Inferior parietal cortex (tissue), 1 donor: ENCODE measurements around the gene DPEP3.
"Not testable (repeated sequence)": the region's sequence is repeated elsewhere in the genome, so short reads cannot be mapped to it uniquely, and the experiment has no call there.

Experiments
- DNase-seq: peaks from one replicate; pipeline ENCODE4 v3.0.0-alpha.2; 2016; ENCODE audit errors: extremely low spot score

Gene DPEP3

DNA sequence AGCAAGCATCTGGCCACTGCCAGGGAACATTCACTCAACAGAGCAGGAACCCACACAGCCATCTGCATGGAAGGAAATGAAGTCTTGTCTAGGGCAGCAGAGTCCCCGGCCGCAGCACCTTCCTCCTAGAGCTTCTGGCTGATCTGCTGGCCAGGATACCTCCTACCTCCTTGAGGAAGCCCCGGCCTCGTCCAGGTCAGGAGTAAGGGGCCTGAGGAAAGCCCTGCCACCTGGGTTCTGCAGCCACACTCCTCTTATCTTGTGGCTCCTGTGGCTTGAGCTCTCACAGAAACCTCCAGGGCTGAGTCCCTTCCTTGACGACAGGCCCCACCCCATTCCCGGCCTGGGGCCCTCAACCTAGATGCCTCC lies 13.7 kb upstream of the DPEP3 start:
- not testable (repeated sequence) for DNase-seq

GRCh38 chr16:67993207-67994039 lies 13.1 kb upstream of the DPEP3 start:
- DNase-seq = peak; percentile 58

DNA sequence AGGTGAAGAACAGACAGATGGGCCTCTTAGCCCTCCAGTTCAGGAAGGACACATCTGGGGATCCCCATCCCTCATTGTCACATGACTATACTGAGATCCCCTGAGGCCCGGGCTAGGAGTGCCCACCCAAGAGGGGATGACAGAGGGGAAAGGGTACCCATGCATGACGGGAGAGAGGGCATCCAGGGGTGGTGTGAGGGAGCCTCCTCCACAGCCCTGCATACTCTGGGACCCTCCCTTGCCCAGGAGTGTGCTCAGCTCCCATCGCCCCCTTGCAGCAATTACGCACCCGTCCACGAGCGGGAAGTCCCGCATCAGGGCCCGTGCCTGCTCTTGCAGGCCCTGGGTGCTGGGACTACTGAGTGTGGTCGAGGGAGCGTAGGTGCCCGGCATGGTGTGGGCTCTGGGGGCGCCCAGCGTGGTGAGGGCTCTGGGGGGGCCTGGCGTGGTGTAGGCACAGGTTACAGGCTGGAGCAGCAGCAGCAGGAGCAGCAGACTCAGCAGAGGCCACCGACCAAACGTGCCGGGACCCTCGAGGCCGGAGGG lies 12.4 kb upstream of the DPEP3 start:
- no peak for DNase-seq

GRCh38 chr16:67990018-67990386 lies 9.7 kb upstream of the DPEP3 start:
- no peak for DNase-seq

DNA sequence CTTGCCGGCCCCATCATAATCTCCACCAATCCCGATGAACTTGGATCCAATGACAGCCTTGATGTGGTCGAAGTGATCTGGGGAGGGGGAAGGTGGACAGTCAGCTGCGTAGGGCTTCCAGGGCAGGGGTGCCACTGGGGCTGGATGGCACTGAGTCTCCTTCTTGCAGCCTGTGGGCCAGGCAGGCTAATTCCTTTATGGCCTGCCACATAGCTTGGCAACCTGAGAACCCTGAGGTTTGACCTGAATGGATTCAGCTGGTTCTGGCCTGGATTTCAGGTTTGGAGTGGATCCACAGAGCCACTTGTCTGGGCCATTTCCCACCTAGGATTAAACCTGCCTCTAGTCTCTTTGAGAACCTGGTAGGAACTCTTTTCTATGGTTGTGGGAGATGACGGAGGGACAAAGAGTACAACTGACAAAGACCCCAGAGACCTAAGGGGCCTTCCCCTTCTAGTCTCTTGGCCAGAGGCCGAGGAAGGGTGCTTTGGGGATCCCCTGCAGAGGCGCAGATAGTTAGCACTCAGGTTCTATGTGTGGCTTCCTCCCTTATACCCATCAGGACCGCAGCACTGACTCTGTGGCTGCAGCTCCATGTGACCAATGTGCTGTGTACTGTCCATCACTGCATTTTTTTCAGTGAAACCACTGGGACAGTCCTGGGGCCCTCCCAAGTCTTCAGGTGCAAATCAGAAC lies 9.2 kb upstream of the DPEP3 start:
- DNase-seq = no peak

DNA sequence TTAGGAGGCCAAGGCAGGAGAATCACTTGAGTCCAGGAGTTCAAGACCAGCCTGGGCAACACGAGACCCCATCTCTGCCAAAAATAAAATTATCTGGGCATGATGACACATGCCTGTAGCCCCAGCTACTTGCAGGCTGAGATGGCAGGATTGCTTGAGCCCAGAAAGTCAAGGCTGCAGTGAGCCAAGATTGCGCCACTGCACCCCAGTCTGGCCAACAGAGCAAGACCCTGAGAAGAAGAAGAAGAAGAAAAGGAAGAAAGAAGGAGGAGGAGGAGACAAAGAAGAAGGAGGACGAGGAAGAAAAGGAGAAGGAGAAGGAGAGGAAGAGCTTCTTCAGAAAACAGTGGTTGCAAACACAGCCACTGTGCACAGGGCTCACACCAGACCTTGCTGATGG lies 8.4 kb upstream of the DPEP3 start:
- DNase-seq = no peak

GRCh38 chr16:67987460-67988160 lies 7.3 kb upstream of the DPEP3 start:
- DNase-seq = no peak

GRCh38 chr16:67986949-67987348 lies 6.7 kb upstream of the DPEP3 start:
- DNase-seq = no peak

DNA sequence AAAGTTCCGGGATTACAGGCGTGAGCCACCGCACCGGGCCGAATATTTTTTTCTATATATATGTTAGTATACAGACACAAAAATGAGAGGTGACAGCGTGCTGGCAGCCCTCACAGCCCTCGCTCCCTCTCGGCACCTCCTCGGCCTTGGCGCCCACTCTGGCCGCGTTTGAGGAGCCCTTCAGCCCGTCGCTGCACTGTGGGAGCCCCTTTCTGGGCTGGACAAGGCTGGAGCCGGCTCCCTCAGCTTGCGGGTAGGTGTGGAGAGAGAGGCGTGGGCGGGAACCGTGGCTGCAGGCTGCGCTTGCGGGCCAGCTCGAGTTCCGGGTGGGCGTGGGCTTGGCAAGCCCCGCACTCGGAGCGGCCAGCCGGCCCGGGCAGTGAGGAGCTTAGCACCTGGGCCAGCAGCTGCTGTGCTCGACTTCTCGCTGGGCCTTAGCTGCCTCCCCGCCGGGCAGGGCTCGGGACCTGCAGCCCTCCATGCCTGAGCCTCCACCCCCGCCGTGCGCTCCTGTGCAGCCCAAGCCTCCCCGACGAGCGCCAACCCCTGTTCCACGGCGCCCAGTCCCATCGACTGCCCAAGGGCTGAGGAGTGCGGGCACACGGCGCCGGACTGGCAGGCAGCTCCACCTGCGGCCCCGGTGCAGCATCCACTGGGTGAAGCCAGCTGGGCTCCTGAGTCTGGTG lies 1.9 kb upstream of the DPEP3 start:
- DNase-seq = no peak

DNA sequence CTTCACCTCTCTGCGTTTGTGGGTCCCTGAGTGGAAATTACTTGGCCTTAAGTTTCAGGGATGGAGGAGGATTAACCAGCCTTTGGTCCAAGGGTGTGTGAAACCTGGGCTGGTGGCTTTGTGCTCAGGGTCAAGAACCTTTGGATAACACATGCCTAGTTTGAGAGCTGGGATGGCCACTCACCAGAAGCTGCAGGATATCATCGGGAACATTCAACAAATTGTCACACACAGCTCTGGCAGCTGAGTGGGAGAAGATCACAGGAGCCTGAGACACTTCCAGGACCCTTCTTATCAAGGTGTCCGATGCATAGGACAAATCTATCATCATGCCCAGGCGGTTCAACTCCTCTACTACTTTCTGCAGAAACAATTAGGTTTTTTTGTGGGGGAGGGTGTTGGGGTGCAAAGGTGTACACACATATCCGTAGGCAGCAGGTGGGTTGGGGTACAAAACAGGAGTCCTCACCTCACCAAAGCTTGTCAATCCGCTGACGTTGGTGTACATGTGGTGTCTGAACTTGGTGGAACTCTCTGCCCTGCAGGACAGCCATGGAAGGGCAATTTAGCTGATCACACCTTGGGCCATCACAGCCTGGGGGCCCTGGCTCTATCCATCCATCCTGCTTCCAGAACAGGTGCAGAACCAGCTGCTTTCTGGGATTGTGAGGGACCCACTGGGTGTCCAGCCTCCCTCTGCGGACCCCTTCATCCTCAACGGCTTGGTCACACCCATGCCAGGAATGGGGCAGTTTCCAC lies 2.7 kb downstream of the DPEP3 start:
- DNase-seq = no peak

DNA sequence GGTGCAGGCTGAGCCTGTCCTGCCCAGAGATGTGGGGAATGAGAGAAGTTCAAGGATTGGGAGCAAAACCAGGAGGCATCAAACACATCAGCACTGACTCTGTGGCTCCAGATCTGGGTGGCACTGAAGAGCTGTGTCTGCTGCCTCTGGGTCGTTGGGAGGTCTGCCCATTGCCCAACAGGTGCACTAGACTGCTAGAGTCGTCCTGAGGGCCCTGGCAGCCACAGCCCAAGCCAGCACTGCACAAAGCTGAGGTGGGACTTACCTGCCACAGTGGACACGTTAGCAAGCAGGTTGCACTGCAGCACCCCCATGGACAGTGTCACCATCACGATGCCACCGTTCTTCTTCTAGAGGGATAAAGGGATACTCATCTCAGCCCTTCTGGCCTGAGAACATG lies 3.3 kb downstream of the DPEP3 start:
- DNase-seq = no peak

- no peak for DNase-seq
These were observed 4.1 kb downstream of the DPEP3 start for GRCh38 chr16:67976205-67976604.

- DNase-seq = no peak
These were observed 4.8 kb downstream of the DPEP3 start for GRCh38 chr16:67975321-67976105.

DNA sequence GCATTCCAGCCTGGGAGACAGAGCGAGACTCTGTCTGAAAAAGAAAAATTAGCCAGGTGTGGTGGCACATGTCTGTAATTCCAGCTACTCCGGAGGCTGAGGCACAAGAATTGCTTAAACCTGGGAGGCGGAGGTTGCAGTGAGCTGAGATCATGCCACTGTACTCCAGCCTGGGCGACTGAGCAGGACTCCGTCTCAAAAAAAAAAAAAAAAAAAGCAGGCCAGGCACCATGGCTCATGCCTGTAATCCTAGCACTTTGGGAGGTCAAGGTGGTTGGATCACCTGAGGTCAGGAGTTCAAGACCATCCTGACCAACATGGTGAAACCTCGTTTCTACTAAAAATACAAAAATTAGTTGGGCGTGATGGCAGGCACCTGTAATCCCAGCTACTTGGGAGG lies 8.0 kb downstream of the DPEP3 start:
- not testable (repeated sequence) for DNase-seq

DNA sequence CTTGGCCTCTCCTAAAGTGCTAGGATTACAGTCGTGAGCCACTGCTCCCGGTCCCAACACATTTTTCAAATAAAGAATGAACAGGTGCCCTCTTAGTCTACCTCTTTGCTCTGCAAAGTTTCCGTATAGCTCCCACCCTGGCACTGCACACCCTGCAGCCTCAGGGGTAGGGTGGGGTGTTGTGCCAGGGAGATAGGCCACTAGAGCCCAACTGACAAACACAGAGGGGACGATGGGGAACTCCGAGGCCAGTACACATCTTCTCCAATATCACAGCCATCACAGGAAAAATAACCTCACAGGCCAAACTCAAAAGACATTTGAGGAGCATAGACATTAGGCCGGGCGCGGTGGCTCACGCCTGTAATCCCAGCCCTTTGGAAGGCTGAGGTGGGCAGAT lies 9.2 kb downstream of the DPEP3 start:
- no peak for DNase-seq

DNA sequence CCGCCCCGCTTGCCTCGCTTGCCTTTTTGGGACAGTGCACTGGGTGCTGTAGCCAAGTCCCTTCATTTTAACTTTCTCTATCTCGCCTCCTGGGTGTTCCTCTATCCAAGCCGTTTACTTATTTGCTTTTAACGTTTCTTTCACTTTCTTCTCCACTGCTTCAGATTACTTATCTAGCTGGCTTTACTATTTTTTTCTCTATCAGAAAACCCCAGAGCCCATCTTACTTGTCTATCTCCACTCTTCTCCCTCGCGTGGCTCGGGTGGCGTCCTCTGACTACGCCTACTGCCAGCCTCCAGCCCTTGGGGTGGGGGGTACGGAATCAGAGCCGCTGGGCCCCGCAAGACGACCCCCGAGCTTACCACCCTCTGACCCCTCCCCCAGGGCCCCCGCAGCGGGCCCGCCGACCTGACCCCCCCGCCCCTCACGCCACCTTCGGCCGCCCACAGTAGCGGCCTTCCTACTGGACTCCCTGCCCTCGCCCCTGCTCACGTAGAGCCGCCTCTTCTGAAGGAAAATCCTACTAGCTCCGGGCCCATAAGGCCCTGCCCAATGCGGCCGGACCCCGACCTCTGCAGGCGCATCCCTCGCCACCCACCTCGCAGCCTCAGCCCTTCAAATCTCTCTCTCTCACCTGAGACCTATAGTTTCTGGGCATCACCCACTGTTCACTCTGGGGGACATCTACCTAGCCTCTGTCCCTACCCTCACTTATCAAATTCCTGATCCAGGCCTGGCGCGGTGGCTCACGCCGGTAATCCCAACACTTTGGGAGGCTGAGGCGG lies 10.9 kb downstream of the DPEP3 start:
- DNase-seq = no peak

DNA sequence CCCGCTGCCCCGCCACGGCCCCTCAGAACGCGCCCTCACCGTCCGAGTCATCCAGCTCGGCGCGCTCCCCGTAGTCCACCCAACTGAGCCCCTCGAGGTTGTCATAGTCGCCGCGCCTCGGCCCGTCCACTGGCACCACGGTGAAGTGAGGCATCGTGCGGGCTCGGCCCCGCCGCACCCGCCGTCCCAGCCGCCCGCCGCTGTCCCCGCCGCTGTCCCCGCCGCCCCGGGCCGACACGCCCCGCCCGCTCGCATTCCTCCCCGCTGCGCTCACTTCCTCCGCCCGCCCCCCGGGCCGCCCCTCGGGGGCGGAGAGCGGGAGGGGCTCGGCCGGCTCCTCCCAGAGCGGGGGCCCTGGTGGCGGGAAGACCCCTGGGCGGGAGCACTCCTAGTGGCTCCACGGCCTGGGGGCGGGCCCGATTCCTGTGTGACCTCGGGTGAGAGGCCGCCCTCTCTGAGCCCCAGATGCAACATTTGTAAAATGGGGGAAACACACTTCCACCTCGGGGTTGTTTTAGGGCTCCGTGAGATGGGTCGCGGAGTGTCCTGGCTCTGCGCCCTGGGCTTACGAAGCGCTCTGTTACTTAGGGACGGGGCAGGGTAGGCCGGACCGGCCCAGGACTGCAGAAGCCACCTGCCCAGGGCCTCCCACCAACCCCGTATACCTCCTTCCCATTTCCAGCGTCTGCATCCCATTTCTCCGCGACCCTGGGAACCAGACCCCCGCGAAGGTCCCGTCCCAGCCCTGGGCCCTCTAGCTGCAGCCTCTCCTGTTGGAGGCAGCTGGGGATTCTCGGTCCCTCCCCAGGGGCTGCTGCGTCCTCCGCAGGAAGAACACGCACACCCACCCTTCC lies 11.7 kb downstream of the DPEP3 start, which contains the start of gene SLC12A4:
Gene SLC12A4 (minus strand): TSS at position 238 of the 854 bp plus-strand sequence. CDS start 84 bp downstream, at position 154.
- DNase-seq = peak; percentile 54

- no peak for DNase-seq
These were observed 12.3 kb downstream of the DPEP3 start for GRCh38 chr16:67967958-67968399.
